ENCODE measurements around the gene ASB3. TPM values are rescaled to one million over a fixed set of nuclear protein-coding genes. Genes with fewer than 3 reads are reported as not detected.

The ASB3 gene
- total RNA-seq, 1 donor from 2014 or later: 47.7 TPM

DNA sequence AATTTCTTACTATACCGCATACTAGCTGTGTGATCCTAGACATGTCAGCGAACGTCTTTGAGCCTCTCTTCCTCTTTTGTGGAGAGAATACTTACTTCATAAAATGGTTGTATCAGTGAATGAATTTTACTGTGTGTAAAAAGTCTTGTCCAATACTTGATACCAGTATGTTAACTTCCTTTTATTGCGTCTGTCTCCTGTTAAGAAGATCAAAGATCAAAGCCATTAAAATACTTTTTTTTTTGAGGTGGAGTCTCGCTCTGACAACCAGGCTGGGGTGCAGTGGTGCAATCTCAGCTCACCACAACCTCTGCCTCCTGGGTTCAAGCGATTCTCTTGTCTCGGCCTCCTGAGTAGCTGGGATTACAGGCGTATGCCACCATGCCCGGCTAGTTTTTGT lies 33.3 kb upstream of the ASB3 start:
- H3K27me3 Mint-ChIP-seq: no peaks in the 10 kb centered on the region
- H3K27ac Mint-ChIP-seq: no peak overlapping the region
- no peaks in the 10 kb centered on the region for H3K9me3 Mint-ChIP-seq

DNA sequence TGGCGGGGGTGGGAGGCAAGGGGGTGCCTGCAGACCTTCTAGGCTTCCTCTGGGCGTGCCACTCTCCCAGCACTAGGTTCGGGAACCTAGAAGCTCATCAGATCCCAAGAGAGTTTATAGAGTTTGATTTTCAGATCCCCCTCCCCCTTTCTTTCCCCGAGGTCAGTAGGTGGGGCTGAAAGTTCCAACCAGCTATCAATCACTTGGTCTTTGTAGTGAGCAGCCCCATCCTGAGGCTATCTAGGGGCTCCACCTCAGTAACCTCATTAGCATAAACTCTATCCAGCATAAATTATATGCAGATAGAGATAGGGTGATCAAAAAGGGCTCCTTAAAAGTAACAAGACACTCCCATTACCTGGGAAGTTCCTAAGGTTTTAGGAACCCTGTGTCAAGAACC lies 32.9 kb upstream of the ASB3 start:
- Mint-ChIP-seq H3K27me3 (no peaks in the 10 kb centered on the region), H3K27ac (no peak overlapping the region), H3K36me3 (peaks cover 26% of the 10 kb centered on the region), H3K4me1 (ENCODE audit: unreplicated experiment) (no peaks in the 10 kb centered on the region), H3K4me3 (no peak overlapping the region), H3K9me3 (no peaks in the 10 kb centered on the region)
- TF ChIP-seq, protein P1, sequence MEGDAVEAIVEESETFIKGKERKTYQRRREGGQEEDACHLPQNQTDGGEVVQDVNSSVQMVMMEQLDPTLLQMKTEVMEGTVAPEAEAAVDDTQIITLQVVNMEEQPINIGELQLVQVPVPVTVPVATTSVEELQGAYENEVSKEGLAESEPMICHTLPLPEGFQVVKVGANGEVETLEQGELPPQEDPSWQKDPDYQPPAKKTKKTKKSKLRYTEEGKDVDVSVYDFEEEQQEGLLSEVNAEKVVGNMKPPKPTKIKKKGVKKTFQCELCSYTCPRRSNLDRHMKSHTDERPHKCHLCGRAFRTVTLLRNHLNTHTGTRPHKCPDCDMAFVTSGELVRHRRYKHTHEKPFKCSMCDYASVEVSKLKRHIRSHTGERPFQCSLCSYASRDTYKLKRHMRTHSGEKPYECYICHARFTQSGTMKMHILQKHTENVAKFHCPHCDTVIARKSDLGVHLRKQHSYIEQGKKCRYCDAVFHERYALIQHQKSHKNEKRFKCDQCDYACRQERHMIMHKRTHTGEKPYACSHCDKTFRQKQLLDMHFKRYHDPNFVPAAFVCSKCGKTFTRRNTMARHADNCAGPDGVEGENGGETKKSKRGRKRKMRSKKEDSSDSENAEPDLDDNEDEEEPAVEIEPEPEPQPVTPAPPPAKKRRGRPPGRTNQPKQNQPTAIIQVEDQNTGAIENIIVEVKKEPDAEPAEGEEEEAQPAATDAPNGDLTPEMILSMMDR (conservative IDR thresholded peaks at IDR 0.05): no peak
- no peak for DNase-seq (ENCODE audit: extremely low spot score, unreplicated experiment)

More for the DNA sequence above, 33.3 kb upstream of the ASB3 start:
- no peak for DNase-seq (ENCODE audit: extremely low spot score, unreplicated experiment)
- TF ChIP-seq, protein P1 (conservative IDR thresholded peaks at IDR 0.05): no peak
- Mint-ChIP-seq H3K36me3 (peaks cover 26% of the 10 kb centered on the region), H3K4me1 (ENCODE audit: unreplicated experiment) (no peaks in the 10 kb centered on the region), H3K4me3 (no peak overlapping the region)

DNA sequence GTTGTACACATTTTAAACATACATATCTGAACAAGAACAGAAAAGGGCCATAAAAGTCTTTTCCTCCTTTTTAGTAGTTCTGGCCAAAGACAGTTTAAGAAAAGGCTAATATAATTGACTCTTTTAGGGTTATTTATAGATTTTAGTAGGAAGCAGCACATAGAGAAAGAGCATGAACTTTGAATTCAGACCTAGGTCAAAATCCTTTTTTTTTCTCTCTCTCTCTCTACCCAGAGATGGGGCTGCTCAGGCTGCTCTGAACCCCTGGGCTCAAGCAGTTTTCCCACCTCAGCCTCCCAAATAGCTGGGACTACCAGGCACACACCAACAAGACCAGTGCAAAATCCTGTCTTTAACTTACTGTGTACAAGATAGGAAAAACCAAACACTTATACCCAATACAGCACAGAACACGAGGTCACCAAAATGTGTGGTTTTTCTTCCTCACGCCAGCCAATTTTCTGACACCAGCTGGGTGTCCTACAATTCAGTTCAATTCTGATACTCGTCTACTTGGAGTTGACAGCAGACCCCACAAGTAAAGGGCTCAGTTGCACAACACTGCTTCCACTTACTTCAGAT lies 32.2 kb upstream of the ASB3 start:
- no peaks in the 10 kb centered on the region for H3K9me3 Mint-ChIP-seq
- peaks cover 26% of the 10 kb centered on the region for H3K36me3 Mint-ChIP-seq
- H3K4me3 Mint-ChIP-seq: no peak overlapping the region
- no peaks in the 10 kb centered on the region for H3K27me3 Mint-ChIP-seq
- TF ChIP-seq, protein P1 (conservative IDR thresholded peaks at IDR 0.05): no peak
- H3K4me1 Mint-ChIP-seq (ENCODE audit: unreplicated experiment): no peaks in the 10 kb centered on the region
- no peak for DNase-seq (ENCODE audit: extremely low spot score, unreplicated experiment)
- no peak overlapping the region for H3K27ac Mint-ChIP-seq

DNA sequence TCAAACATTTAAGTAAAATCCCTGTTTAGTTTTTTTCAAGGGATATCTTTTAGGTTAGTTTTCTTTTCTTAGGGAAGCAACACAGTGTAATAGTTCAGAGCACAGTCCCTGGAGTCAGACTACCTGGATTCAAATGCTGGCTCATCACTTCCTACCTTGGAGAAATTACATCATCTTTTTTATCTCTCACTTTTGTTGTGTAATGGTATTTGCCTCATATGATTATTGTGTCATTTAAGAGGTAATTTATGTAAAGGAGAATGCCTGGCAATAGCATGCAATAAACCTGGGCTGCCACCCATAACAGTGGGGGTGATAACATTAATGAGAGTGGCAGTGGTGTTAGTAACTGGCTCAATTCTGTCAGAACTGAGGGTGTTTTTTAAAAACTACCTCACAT lies 26.4 kb upstream of the ASB3 start:
- no peak overlapping the region for H3K4me3 Mint-ChIP-seq
- TF ChIP-seq, protein P1 (conservative IDR thresholded peaks at IDR 0.05): no peak
- no peaks in the 10 kb centered on the region for H3K4me1 Mint-ChIP-seq (ENCODE audit: unreplicated experiment)
- H3K27ac Mint-ChIP-seq: no peak overlapping the region
- peaks cover 42% of the 10 kb centered on the region for H3K36me3 Mint-ChIP-seq
- H3K27me3 Mint-ChIP-seq: no peaks in the 10 kb centered on the region
- no peak for DNase-seq (ENCODE audit: extremely low spot score, unreplicated experiment)
- no peaks in the 10 kb centered on the region for H3K9me3 Mint-ChIP-seq

DNA sequence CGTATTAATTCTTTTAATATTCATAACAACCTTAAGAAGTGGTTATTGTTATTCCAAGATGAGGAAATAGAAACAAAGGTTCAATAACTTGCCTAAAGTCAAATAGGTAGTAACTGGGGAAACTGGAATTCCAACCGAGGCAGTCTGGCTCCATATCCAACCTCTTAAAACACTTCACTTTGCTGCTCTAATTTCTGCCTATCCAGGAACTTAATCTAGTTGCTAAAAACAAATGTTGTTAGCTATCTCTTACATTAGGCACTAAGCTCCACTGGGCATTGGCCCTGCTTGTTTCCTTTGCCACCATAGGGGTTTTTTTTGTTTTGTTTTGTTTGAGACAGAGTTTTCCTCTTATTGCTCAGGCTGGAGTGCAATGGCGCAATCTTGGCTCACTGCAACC lies 24.8 kb upstream of the ASB3 start:
- DNase-seq (ENCODE audit: extremely low spot score, unreplicated experiment): no peak
- Mint-ChIP-seq H3K4me3 (no peak overlapping the region), H3K36me3 (peaks cover 32% of the 10 kb centered on the region), H3K27me3 (no peaks in the 10 kb centered on the region), H3K9me3 (no peaks in the 10 kb centered on the region), H3K4me1 (ENCODE audit: unreplicated experiment) (no peaks in the 10 kb centered on the region), H3K27ac (no peak overlapping the region)
- TF ChIP-seq, protein P1 (conservative IDR thresholded peaks at IDR 0.05): no peak

Data from type B pancreatic cell (in vitro differentiated cells).